ENCODE data around the gene FGFR3. TPM values are rescaled to one million over a fixed set of nuclear protein-coding genes. Genes with fewer than 3 reads are reported as not detected.
"Not testable (repeated sequence)": the region's sequence is repeated elsewhere in the genome, so short reads cannot be mapped to it uniquely, and the experiment has no call there.

Gene FGFR3
- total RNA-seq, 1 donor from 2014 or later: 14.7 TPM

- no peak for DNase-seq
Observed at GRCh38 chr4:1819284-1819683, 26.2 kb downstream of the FGFR3 start.

- no peak for DNase-seq
Observed at GRCh38 chr4:1819816-1820215, 26.7 kb downstream of the FGFR3 start.

- no peak for DNase-seq
Observed at GRCh38 chr4:1821679-1822567, 28.8 kb downstream of the FGFR3 start.

- DNase-seq: no peak
Observed at GRCh38 chr4:1822568-1823544, 29.8 kb downstream of the FGFR3 start.

DNA sequence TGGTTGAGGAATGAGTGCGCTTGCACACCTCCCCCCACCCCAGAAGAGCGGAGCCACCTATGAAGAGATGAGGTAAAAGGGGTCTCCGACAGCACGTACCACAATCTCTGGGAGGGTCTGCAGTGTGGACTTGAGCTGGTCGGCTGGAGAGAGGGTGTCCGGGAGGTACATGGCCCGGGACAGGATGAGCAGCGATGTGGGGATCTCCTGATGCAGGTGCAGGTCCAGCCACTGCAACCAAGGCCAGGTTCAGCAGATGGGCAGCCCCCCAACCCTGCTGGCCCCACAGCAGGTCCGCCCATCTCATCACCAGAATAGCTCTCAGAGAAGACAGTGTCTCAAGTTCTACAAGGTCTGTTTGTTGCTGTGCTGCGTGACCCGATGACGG is 30.4 kb downstream of the FGFR3 start:
- no peak for DNase-seq

DNA sequence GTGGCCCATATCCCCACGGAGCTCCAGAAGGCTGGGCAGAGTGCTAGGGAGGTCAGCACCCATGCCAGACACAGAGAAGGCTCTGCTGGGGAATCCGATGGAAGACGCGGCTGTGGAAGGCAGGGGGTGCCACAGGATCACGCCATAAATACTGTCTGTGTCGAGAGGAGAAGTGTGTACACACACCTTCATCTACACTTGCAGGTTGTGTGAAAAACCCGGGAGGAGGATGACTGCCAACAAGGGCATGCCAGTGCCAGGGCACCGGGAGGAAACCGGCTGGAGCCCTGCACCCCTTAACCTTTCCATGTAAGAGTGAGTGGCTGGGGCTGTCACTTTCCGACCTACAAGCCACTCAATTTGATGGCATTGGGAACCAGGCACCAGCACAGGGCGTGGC is 31.7 kb downstream of the FGFR3 start:
- no peak for DNase-seq

DNA sequence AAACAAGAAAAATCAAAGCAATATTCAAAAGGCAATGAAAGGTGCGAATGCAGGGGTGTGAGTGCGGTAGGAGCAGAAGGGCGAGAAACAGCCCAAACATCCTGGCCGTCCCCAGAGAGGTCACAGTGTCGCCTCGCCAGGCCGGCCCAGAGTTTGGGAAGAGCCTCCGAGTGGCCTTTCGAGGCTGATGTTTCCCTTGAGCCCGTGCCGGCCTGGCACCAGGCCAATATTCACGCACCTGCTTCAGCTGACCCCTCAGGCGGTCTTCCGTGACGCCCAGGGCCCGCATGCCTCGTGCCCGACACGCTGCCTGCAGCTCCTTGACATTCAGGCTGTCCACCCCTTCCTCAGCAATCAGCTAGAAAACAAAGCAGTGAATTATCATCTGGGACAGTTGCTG is 32.2 kb downstream of the FGFR3 start:
- no peak for DNase-seq

DNA sequence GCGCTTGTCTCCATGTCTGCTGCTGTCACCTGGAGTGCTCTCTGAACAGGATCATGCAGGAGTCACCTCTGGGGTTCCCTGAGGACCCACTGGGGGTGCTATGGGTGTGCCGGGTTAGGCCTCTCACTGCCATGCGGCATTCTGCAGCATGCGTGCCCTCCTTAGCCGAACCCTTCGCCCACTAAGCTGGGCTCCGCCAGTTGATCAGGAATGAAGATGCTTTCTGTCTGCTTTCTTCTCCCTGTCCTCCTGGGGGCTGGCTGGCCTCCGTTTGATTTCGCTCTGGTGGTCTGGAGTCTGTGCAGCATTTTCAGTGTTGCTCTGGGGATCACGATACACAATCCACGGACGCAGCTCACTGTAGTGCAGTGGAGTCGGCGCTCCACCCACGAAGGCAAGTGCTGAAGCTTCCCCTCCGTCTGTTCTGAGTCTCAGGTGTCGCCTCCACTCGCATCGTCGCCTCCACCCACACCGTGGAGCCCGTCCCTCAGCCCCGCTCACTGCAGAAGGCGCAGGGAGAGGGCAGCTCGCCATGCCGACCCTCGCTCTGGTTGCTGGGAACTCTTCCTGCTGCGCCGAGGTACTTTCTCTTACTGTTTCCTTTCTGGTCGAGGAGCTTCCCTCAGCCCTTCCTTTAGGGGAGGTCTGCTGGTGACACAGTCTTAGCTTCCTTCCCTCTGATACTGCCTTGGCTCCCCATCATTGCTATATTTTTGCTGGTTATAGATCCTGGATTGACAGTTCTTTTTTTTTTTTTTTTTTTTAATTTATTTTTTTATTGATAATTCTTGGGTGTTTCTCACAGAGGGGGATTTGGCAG is 33.6 kb downstream of the FGFR3 start:
- no peak for DNase-seq

DNA sequence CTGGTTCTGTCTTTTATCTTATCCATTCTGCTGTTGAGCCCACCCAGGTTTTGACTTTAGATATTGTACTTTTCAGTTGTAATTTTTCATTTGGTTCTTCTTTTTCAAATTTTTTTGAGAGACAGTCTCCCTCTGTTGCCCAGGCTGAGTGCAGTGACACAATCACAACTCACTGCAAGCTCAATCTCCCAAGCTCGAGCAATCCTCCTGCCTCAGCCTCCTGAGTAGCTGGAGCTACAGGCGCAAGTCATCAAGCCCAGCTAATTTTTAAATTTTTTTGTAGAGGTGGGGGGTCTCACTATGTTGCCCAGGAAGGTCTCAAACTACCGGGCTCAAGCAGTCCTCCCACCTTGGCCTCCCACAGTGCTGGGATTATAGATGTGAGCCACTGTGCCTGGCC is 37.1 kb downstream of the FGFR3 start:
- DNase-seq: no peak

DNA sequence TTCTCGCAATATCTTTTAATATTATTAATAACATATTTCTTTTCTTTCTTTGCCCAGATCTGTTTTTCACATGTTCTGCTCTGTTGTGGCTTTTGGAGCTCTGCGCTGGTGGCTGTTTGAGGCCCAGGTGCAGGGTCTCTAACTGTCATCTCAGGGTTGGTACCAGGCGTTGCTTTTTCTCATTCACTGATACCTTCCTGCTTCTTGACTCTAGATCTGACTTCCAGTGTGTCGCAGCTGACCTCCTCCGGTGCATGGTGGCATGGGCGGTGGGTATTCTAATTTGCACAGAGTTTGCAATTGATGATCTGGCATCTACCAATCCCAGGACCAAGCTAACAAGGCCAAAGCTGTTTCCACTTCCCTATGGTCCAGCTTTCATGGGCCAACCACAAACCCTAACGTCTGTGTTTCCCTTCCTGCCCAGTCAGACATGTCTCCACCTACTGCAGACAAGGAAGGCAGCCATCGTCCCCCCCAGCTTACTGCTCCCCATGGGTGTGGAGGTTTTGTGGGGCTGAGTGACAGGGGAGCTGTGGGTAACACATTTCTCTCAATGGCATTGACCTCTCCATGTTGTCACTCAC is 37.6 kb downstream of the FGFR3 start:
- no peak for DNase-seq

DNA sequence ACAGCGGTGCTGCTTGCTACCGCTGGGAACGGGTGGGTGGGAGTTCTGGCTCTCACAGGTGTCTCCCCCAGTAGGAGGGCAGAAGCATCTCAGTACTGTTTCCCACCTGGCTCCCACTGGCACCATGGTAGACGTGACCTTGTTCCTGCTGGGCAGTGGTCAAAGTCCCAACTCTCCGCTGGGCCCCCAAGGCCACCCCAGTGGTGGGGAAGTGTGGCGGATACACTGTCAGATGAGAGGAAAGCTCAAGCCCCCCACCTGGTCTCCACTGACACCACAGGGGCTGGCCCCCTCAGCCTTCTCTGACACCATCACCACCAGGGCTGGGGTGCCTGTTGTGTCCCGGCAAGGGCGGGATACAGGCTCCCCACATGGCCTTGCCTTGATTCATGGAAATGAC is 38.2 kb downstream of the FGFR3 start:
- DNase-seq: no peak

- DNase-seq: no peak
Observed at GRCh38 chr4:1832690-1833089, 39.6 kb downstream of the FGFR3 start.

DNA sequence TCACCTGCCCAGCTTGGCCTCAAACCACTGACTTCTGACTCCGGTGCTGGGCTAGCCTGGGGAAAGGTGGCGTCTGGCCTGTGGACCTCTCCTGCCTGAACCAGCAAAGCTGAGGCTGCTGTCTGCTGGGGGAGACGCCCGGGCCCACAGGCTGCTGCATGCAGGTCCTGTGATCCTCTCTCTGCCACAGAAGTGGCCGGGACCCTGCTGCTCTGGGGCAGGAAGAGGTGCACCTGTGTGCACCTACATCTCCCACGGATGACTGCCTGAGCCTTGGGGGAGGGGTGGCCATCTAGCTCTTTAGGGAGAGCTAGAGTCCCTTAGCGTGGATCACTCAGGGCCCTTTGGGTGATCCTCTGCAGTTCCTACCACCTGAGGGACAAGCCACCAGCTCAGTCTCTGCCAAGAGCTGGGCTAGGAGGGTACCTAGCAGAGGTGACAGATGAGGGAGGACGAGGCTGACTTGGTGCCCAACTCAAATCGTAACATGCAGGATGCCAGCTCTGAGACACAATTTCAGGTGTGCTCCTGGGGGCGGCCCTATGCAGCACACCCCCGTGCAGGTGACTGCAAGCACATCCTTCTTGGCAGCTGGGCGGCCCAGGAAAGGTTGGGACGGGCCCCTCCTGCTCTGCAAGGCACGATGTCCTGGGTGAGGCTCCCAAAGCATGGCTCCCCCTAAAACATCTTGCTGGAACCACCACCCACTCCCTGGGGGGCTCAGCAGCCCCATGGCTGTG is 40.4 kb downstream of the FGFR3 start:
- no peak for DNase-seq

DNA sequence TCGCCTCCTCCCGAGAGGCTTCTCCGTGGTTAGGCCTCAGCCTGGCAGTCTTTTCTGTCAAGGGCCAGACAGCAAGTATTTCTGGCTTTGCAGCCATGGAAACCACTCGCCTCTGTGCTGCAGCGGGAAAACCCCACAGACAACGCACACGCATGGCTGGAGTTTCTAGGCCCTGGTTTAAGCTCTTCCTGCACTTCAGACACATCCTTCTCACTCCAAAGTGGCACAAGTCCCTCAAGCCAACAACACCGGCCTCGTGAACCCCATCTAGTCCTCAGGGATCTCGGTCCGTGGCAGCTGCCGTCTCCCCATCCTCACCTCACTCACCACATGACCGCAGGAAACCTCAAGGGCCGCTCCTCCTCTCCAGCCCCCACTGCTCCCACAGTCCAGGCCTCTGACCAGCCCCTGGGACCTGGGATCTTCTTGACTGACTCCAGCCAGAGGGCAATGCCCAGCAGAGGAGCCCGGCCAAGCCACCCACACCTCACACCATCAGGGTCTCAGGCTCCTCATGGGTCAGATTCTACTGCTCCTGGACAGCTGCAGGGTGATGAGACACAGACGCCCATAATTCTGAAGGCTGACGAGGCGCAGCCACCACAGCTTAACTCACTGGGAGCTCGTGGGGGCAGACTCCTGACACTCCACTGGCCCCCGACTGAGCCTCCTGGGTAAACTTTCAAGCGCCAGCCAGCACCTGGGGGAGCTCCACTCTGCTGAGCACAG is 41.1 kb downstream of the FGFR3 start:
- DNase-seq: peak; percentile 30

- DNase-seq: not testable (repeated sequence)
Observed at GRCh38 chr4:1835836-1836235, 42.7 kb downstream of the FGFR3 start.

- DNase-seq: no peak
Observed at GRCh38 chr4:1836650-1837049, 43.6 kb downstream of the FGFR3 start.

GRCh38 chr4:1837069-1837468 is 44.0 kb downstream of the FGFR3 start:
- DNase-seq: no peak

GRCh38 chr4:1839282-1839681 is 46.2 kb downstream of the FGFR3 start:
- no peak for DNase-seq

DNA sequence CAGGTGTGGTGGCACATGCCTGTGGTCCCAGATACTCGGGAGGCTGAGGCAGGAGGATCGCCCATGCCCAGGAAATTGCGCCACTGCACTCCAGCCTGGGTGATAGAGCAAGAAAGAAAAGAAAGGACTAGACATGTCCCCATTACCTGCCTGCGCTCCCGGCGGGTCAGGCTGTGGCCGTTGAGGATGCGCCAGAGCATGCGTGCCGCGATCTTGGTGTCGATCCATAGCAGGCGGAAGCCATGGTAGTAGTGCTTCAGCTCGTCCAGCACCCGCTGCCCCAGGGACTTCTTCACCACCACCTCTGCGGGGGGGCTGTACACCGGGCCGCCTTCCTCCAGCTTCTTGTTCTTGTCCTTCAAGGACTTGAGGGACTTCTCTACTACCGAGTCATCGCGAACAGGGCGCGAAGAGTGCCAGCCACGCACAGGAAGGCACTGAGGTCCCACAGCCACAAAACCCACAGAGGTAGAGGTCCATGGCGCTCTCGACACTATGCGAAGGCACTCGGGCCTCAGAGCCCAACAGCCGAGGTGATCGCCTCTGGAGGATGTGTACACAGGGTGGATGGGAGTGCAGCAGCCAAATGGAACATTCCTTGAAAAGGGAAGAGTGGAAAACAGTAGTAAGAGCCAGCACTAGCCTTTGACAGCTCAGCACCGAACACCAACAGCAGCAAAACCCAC is 48.3 kb downstream of the FGFR3 start:
- no peak for DNase-seq

- DNase-seq: no peak
Observed at GRCh38 chr4:1841887-1842210, 48.8 kb downstream of the FGFR3 start.

All from occipital lobe (tissue), 2 donors.